Frontal cortex (tissue), 4 donors: ENCODE results near the gene ASPSCR1. TPM values are rescaled to one million over a fixed set of nuclear protein-coding genes. Genes with fewer than 3 reads are reported as not detected.

Experiments used
- DNase-seq, 2 donors: peaks; one replicate each; pipeline ENCODE4 v3.0.0; 2012; ENCODE audit warnings: low spot score in 2 of 2
- FAIRE-seq: peaks from 2 replicates; lab custom pipeline; 2012; peaks lifted over from hg19 to GRCh38; lab: Jason Lieb, UNC
- total RNA-seq: library from RNA; depleted of rRNA; stranded (reverse); fragments of >200 nt; gene quantifications from one replicate; pipeline ENCODE4 v1.2.3, GENCODE V29; 2014
- donor health status: control.
- donor health status: control.
- donor health status: control.

Gene ASPSCR1
- total RNA-seq, 1 donor from 2014 or later: 13.5 TPM

DNA sequence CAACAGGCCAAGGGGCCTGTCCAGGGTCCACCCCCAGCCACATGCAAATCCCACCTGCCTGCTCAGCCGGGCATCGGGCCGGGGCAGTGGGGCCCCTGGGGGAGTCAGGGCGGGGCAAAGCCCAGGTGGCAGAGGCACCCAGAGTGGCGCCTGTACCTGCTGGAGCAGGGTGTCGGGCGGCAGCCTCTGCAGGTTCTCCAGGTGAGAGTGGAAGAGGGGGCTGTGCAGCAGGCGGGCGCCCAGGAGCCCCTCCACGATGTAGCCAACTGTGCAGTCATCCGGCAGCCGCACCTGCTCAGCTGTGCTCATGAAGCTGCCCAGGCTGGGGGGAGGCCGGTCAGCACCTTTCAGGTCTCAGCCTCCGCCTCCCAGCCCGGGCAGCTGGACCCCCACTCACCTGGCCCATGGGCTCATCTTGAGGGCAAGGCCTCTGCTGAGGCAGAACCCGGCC lies 72.1 kb downstream of the ASPSCR1 start:
- DNase-seq (no peak), FAIRE-seq (no peak)

DNA sequence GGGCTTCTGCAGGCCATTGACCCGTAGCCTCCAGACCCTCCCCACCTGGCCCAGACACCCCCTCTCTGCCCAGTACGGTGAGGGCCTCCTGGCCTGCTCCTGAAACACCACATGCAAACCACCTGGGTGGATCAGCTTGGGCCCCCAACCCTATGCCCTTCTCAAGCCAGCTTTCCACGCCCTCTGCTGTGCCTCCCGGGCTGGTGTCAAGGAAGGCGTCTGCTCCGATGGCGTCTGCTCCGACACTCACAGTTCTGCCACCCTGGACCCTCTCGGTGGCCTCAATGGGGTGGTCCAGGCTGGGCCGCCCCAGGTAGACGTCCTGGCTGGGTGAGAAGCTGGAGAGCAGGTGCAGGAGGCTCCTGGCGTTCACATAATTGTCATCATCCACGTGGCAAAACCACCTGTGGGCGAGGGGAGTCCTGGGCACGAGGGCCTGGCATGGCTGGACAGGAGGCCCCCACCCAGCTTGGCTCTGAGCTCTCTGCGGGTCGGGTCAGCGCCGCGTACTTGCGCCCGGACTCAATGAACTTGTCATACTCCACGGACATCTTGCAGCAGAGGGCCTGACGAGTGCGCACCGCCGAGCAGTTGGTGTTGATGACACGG lies 72.8 kb downstream of the ASPSCR1 start:
- DNase-seq (no peak), FAIRE-seq (no peak)

GRCh38 chr17:82050761-82051641 lies 73.6 kb downstream of the ASPSCR1 start:
- no peak for FAIRE-seq
- peak in 1 of 2 donors; percentile 53 for DNase-seq

DNA sequence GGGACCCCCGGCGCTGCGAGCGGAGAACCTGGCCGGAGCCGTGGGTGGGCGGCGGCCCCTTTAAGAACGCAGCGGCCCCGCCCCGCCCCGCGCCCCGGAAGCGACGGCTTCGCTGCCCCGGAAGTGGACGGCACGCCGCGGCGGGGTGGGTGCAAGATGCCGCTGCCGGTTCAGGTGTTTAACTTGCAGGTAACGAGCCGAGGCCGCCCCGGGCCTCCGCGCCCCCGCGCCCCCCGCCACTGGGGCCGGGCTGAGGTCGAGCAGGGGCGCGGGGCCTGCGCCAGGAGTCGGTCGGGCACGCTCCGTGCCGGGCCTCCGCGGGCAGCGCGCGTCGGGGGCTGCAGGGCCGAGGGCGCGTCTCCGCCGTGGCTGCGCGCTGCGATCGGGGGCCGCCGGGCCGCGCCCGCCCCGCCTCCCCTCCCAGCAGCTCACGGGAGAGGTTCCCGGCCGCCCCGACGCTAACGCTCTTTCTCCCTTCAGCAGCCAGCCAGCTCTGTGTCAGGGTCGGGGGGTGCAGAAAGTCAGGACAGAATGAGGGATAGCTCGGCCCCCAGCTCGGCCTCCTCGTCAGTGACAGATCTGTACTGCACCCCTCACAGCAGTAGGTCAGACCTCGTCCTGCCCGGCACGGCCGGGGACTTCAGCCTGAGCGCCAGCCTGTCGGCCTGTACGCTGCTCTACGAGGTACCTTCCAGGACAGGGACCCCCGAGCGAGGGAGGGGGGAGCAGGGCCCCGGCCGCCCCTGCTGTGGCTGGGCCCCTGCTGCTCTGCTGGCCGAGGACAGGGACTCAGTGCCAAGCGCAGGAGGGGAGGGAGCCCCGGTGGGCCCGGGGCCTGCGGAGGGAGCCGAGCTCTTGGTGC lies 74.6 kb downstream of the ASPSCR1 start, which contains the start of the genes GPS1 and RFNG:
GPS1 (plus strand) TSS at position 123 of the 862 bp plus-strand sequence; CDS start at position 157, 34 bp downstream.
RFNG (minus strand) TSS at position 36 of the 862 bp plus-strand sequence. CDS start 45 bp downstream, outside the sequence.
- peak; percentile 98 to 99 for DNase-seq
- no peak for FAIRE-seq

DNA sequence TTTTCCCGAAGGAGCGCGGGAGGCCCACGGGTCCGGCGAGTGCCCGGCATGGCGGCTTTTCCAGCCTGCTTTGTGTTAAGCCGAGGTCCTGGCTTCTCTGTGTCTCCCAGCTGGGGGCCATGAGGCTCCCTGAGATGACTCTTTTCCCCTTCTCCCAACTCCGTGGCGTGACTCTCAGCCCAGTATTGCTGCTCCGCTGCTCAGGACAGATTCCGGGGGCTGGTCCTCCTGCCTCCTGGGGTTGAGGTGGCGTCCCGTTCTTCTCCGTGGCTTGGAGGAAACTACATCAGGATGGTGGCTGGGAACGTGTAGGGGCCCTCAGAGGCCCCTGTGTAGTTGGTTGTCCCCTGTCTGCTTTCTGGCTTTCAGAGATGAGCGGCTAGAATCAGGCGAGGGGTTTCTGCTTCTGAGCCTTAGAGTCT lies 75.2 kb downstream of the ASPSCR1 start:
- no peak for FAIRE-seq

GRCh38 chr17:82053130-82053529 lies 75.7 kb downstream of the ASPSCR1 start:
- no peak for FAIRE-seq
- no peak for DNase-seq

More for the DNA sequence above, 75.2 kb downstream of the ASPSCR1 start:
- no peak for DNase-seq

DNA sequence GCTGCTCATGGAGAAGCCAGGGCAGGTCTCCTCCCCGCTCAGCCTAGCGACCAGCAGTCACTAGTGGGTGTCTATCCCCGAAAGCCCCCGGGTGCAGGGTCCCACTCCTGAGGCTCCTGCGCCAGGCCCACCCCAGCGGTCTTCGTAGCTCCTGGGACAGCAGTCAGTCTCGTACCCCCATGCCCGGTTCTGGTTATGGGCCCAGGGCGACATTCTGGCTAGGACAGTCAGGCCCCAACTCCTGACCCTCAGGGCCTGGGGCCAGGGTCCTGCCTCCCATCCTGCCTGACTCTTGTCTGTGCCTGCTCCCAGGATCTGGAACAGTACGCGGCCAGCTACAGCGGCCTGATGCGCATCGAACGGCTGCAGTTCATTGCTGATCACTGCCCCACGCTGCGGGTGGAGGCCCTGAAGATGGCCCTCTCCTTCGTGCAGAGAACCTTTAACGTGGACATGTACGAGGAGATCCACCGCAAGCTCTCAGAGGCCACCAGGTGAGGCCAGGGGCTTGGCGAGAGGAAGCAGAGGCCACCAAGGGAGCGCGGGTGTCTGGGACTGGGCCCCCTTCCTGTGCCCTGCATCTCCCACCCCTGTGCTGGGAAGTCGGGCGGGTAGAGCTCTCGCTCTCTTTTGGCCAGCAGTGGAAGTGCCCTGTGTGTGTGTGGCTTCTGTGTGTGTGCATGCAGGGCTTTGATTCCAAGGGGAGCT lies 76.3 kb downstream of the ASPSCR1 start:
- DNase-seq (no peak), FAIRE-seq (no peak)

- FAIRE-seq (no peak), DNase-seq (no peak)
Measured at GRCh38 chr17:82054351-82055022, 77.1 kb downstream of the ASPSCR1 start.

GRCh38 chr17:82055023-82055964 lies 77.9 kb downstream of the ASPSCR1 start:
- FAIRE-seq (no peak), DNase-seq (no peak)

GRCh38 chr17:82055965-82056728 lies 78.7 kb downstream of the ASPSCR1 start:
- FAIRE-seq (no peak), DNase-seq (no peak)

DNA sequence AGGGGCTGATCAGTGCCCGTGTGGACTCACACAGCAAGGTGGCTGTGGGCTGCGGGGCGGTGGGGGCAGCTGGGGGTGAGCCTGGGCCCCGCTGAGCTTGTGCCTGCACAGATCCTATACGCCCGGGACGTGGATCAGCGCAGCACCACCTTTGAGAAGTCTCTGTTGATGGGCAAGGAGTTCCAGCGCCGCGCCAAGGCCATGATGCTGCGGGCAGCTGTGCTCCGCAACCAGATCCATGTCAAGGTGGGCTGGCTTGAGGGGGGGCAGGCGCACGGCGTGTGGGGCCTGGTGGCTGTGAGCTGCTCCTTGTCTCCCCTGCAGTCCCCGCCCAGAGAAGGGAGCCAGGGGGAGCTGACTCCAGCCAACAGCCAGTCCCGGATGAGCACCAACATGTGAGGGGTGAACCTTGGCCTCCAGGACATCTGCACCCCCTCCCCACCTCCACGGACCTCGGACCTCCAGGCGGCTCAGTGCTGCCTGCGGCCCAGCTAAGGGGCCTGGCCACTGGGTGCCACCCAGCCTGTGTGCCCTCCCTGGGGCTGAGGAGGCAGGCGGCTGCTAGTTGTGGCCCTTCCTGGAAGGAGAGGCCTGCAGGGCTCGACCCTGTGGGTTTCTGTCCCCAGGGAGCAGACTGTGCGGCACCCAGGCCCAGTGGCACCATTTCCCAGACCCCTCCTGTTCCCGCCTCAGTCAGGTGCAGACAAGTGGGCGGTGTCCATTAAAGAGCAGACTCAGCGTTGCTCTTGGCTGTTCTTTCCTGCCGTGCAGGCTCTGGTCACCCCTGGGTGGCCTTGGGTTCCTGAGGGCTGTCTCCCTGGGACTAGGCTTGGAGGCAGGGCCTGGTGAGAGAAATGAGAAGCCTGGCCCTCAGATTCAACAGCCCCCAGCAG lies 79.5 kb downstream of the ASPSCR1 start:
- FAIRE-seq: no peak
- no peak for DNase-seq

GRCh38 chr17:82058230-82058854 lies 80.9 kb downstream of the ASPSCR1 start:
- no peak for DNase-seq
- FAIRE-seq: no peak

DNA sequence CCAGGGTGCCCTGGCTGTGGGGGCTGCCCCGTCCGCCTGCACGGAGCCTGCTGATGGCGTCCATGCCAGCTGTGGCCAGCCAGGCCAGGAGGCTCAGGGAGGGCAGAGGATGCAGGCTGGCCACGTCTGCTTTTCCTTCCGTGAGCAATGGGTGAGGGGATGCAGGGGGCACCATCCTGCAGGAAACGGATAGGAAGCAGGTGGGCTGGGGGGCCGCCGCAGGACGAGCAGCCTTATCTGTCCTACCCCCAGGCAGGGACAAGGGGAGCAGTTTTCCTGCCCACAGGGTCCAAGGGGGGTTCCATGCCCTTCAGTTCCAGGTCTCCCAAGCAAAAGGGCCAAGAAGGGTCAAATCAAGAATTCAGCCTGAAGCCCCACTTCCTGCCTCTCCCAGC lies 81.4 kb downstream of the ASPSCR1 start:
- no peak for FAIRE-seq

DNA sequence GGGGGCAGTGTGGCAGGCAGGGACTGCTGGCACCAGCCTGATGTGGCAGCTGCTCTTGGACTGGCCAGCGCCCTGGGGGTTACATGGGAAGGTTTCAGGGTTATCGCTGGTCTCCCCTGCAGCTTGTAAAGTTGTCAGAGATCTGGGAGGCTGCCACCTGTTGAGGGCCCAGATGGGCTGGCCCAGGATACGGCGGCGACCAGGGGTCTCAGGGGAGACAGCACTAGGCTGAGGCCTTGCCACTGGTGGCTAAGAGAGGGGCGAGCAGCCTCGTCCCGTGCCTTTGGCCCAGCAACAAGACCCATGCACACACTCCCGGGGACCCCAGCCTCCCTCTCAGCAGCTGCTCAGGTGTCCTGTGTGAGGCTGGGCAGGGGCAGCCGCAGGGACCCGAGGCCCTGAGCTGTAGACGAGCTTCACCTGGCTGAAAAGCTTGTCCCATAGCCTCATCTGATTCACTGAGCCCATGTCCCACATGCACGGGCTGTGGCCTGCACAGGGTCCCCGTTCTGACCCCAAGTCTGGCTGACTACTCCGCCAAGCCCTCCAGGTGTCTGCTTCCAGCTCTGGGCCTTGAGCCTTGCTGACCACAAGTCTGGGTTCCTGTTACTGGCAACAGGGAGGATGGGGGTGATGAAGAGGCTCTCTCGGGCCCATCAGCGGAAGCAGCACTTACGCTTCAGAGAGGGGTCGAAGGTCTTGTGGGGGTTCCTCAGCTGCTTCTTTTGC lies 82.0 kb downstream of the ASPSCR1 start:
- DNase-seq (no peak), FAIRE-seq (no peak)

More for the DNA sequence above, 81.4 kb downstream of the ASPSCR1 start:
- no peak for DNase-seq

- no peak for DNase-seq
- no peak for FAIRE-seq
Measured at GRCh38 chr17:82060001-82060380, 82.6 kb downstream of the ASPSCR1 start.
